HEK293T (cell line): Measurements from ENCODE around the gene FNDC3B.

Experiments used
- CTCF ChIA-PET: fragments of 350-600 bp; formaldehyde crosslinking; extraction: SDS; loops from one replicate; lab custom pipeline; 2021; ENCODE audit warnings: antibody characterized with exemption, inconsistent platforms; lab: Yijun Ruan, JAX
- POLR2A ChIA-PET: fragments of 350-600 bp; formaldehyde crosslinking; extraction: SDS; loops from one replicate; lab custom pipeline; 2020; ENCODE audit warnings: antibody characterized with exemption, inconsistent platforms; lab: Yijun Ruan, JAX
- DNase-seq: peaks from one replicate; pipeline ENCODE4 v3.0.0; 2012; ENCODE audit warnings: mixed read lengths; ENCODE audit errors: extremely low spot score
- ARNT ChIP-seq: fragments of 450-650 bp; IDR thresholded peaks from 2 replicates; pipeline ENCODE4 v1.6.1; 2017; ENCODE audit warnings: mild to moderate bottlenecking
- BHLHE40 ChIP-seq: fragments of 450-650 bp; IDR thresholded peaks from 2 replicates; pipeline ENCODE4 v1.6.1; 2016; ENCODE audit warnings: mild to moderate bottlenecking, moderate library complexity, borderline replicate concordance
- CTBP1 ChIP-seq: fragments of 450-650 bp; IDR thresholded peaks from 2 replicates; pipeline ENCODE4 v1.6.1; 2016; ENCODE audit warnings: borderline replicate concordance
- ELF4 ChIP-seq: fragments of 450-650 bp; IDR thresholded peaks from 2 replicates; pipeline ENCODE4 v1.6.1; 2017; ENCODE audit warnings: antibody characterized with exemption
- FOXA1 ChIP-seq: fragments of 450-650 bp; IDR thresholded peaks from 2 replicates; pipeline ENCODE4 v1.6.1; 2016; ENCODE audit warnings: mild to moderate bottlenecking
- FOXK2 ChIP-seq: fragments of 450-650 bp; IDR thresholded peaks from 2 replicates; pipeline ENCODE4 v1.6.1; 2016; ENCODE audit warnings: mild to moderate bottlenecking
- FOXM1 ChIP-seq: fragments of 450-650 bp; IDR thresholded peaks from 2 replicates; pipeline ENCODE4 v1.6.1; 2017; ENCODE audit warnings: mild to moderate bottlenecking, borderline replicate concordance
- HDGF ChIP-seq: fragments of 450-650 bp; IDR thresholded peaks from 2 replicates; pipeline ENCODE4 v1.6.1; 2017; ENCODE audit warnings: antibody characterized with exemption, borderline replicate concordance
- L3MBTL2 ChIP-seq: fragments of 450-650 bp; conservative IDR thresholded peaks from 2 replicates; pipeline ENCODE4 v1.6.1; 2016; ENCODE audit warnings: mild to moderate bottlenecking
- LEF1 ChIP-seq: fragments of 450-650 bp; IDR thresholded peaks from 2 replicates; pipeline ENCODE4 v1.6.1; 2017; ENCODE audit warnings: mild to moderate bottlenecking, borderline replicate concordance
- NFRKB ChIP-seq: fragments of 450-650 bp; IDR thresholded peaks from 2 replicates; pipeline ENCODE4 v1.6.1; 2016; ENCODE audit warnings: mild to moderate bottlenecking, moderate library complexity
- SP1 ChIP-seq: fragments of 450-650 bp; IDR thresholded peaks from 2 replicates; pipeline ENCODE4 v1.6.1; 2017
- SUZ12 ChIP-seq: fragments of 450-650 bp; IDR thresholded peaks from 2 replicates; pipeline ENCODE4 v1.6.1; 2016; ENCODE audit warnings: mild to moderate bottlenecking
- TARDBP ChIP-seq: fragments of 450-650 bp; IDR thresholded peaks from 2 replicates; pipeline ENCODE4 v1.6.1; 2016
- ZNF384 ChIP-seq: fragments of 450-650 bp; IDR thresholded peaks from 2 replicates; pipeline ENCODE4 v1.6.1; 2016
- TF ChIP-seq, protein P1 (sequence below): fragments of 450-650 bp; IDR thresholded peaks from 2 replicates; pipeline ENCODE4 v1.6.1; 2016

The FNDC3B gene

DNA sequence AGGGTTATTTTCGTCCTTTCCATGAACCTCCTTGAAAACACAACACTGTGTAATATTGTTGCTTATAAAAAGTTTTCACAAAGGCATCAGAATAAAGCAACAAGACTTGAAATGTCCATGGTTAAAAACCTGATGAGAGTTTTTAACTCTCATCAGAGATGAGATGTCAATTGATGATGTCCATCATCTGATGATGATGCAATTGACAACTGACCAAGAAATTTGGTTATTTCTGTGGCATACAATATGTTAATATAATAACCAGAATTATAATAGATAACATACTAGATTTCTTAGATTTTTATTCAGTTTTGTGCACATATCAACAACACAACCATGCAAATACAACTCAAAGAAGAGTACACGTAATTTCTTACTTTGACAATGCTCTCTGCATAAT is 15.5 kb upstream of the FNDC3B start:
- ChIA-PET CTCF (no interaction called here), POLR2A (no interaction called here)
- DNase-seq = no peak
- no peak for TF ChIP-seq SP1

DNA sequence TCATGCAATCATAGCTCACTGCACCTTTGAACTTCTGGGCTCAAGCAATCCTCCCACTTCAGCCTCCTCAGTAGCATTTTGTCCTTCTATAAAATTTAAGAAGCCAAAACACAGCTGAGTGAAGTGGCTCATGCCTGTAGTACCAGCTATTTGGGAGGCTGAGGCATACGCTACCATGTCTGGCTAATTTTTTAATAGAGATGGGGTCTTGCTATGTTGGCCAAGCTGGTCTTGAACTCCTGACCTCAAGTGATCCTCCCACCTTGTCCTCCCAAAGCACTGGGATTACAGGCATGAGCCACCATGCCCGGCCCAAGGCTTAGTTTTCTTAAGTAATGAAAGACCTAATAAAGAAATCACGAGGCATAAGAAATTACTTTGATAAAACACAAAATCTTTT is 14.7 kb upstream of the FNDC3B start:
- DNase-seq = no peak
- CTCF ChIA-PET = no interaction called here
- TF ChIP-seq TARDBP = no peak
- TF ChIP-seq SP1 = no peak
- TF ChIP-seq L3MBTL2 = no peak
- TF ChIP-seq HDGF = no peak
- no peak for TF ChIP-seq ZNF384
- no peak for TF ChIP-seq NFRKB
- TF ChIP-seq CTBP1 = no peak
- TF ChIP-seq SUZ12 = no peak
- TF ChIP-seq, protein P1, sequence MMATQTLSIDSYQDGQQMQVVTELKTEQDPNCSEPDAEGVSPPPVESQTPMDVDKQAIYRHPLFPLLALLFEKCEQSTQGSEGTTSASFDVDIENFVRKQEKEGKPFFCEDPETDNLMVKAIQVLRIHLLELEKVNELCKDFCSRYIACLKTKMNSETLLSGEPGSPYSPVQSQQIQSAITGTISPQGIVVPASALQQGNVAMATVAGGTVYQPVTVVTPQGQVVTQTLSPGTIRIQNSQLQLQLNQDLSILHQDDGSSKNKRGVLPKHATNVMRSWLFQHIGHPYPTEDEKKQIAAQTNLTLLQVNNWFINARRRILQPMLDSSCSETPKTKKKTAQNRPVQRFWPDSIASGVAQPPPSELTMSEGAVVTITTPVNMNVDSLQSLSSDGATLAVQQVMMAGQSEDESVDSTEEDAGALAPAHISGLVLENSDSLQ = no peak
- no peak for TF ChIP-seq ARNT
- no peak for TF ChIP-seq FOXK2
- TF ChIP-seq LEF1 = no peak
- POLR2A ChIA-PET = no interaction called here

DNA sequence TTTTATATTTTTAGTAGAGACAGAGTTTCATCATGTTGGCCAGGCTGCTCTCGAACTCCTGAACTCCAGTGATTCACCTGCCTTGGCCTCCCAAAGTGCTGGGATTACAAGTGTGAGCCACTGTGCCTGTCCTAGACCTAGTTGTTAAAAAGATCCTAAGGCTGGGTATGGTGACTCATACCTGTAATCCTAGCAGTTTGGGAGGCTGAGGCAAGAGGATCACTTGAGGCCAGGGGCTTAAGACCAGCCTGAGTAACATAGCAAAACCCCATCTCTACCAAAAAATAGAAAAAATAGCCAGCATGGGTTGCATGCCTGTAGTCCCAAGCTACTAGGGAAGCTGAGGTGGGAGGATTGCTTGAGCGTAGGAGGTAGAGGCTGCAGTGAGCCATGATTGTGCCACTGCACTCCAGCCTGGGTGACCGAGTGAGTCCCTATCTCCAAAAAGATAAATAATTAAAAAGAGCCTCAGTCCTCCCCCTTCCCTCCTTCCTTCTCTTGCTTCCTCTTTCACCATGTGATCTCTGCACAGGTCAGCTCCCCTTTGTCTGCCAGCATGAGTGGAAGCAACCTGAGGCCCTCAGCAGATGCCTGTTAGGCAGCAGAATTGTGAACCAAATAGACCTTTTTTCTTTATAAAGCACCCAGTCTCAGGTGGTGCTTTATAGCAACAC is 9.8 kb upstream of the FNDC3B start:
- CTCF ChIA-PET = no interaction called here
- DNase-seq = no peak
- POLR2A ChIA-PET = no interaction called here
- no peak for TF ChIP-seq FOXK2
- no peak for TF ChIP-seq BHLHE40
- no peak for TF ChIP-seq CTBP1

DNA sequence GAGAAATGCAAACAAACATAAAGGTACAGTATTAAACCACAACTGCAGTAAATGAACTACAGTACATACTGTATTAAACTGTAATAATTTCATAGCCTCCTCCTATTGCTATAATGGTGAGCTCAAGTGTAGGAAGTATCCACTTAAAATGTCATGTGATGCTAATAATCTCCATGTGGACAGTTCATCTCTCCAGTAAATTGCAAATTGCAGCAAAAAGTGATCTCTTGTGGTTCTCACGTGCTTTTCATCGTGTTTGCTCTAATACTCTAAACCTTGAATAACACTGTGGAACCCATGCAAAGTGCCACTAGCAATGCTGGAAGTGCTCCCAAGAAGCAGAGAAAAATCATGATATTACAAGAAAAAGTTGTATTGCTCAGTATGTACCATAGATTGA is 9.2 kb upstream of the FNDC3B start:
- TF ChIP-seq FOXA1 (no peak), ARNT (no peak), TARDBP (no peak), ZNF384 (no peak), FOXK2 (no peak), BHLHE40 (no peak), CTBP1 (no peak), HDGF (no peak)
- CTCF ChIA-PET = no interaction called here
- POLR2A ChIA-PET = no interaction called here
- DNase-seq = no peak

DNA sequence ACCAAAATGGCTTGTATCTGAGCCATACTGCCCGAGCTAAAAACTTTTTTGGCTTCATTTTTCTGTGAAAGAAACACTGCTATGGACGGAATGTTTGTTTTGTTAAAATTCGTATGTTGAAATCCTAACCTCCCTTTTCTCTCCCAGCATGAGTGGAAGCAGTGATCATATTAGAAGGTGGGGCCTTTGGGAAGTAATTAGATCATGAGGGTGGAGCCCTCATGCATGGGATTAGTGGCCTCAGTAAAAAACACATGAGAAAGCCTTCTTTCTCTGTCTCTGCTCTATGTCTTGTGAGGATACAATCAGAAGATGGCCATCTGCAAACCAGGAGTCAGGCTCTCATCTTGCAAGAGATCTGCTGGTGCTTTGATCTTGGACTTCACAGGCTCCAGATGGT is 7.4 kb upstream of the FNDC3B start:
- no peak for DNase-seq
- ChIA-PET POLR2A (no interaction called here), CTCF (no interaction called here)
- TF ChIP-seq BHLHE40 (no peak), L3MBTL2 (no peak), ELF4 (no peak), CTBP1 (no peak), HDGF (no peak), LEF1 (no peak), FOXM1 (no peak), FOXK2 (no peak), TARDBP (no peak), ZNF384 (no peak), NFRKB (no peak), FOXA1 (no peak)
- TF ChIP-seq, protein P1 = no peak

DNA sequence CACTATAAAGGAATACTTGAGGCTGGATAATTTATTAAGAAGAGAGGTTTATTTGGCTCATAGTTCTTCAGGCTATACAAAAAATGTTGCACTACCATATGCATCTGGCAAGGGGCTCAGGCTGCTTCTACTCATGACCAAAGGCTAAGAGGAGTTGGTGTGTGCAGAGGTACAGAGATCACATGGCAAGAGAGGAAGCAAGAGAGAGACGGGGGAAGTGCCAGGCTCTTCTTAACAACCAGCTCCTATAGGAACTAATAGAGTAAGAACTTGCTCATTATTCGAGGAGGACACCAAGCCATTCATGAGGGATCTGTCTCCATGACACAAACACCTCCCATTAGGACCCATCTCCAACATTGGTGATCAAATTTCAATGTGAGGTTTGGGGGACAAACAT is 6.0 kb upstream of the FNDC3B start:
- ChIA-PET POLR2A (no interaction called here), CTCF (no interaction called here)
- TF ChIP-seq, protein P1 = no peak
- no peak for TF ChIP-seq NFRKB
- TF ChIP-seq CTBP1 = no peak
- TF ChIP-seq HDGF = no peak
- no peak for TF ChIP-seq FOXA1
- TF ChIP-seq L3MBTL2 = no peak
- no peak for TF ChIP-seq ELF4
- no peak for TF ChIP-seq BHLHE40
- TF ChIP-seq LEF1 = no peak
- TF ChIP-seq ARNT = no peak
- TF ChIP-seq ZNF384 = no peak
- TF ChIP-seq SUZ12 = no peak
- TF ChIP-seq TARDBP = no peak
- no peak for TF ChIP-seq FOXM1
- no peak for DNase-seq
